HG03159 (cell line): ENCODE measurements around the gene SULT6B1.

Experiments used
- ATAC-seq: cut with Tn5 transposase; IDR thresholded peaks from one replicate; pipeline ENCODE4 v1.9.1; 2021; ENCODE audit warnings: mild to moderate bottlenecking, moderate library complexity; ENCODE audit not compliant: unreplicated experiment

Gene SULT6B1

GRCh38 chr2:37154785-37155184 is 33.7 kb downstream of the SULT6B1 start:
- no peak for ATAC-seq

- ATAC-seq: no peak
Observed at GRCh38 chr2:37153224-37153623, 35.2 kb downstream of the SULT6B1 start.

- no peak for ATAC-seq
Observed at GRCh38 chr2:37149626-37150322, 38.7 kb downstream of the SULT6B1 start.

GRCh38 chr2:37148325-37148724 is 40.1 kb downstream of the SULT6B1 start:
- no peak for ATAC-seq

- ATAC-seq: no peak
Observed at GRCh38 chr2:37146062-37146461, 42.4 kb downstream of the SULT6B1 start.

- ATAC-seq: no peak
Observed at GRCh38 chr2:37143974-37144373, 44.5 kb downstream of the SULT6B1 start.

- ATAC-seq: no peak
Observed at GRCh38 chr2:37142546-37142945, 45.9 kb downstream of the SULT6B1 start.

- ATAC-seq: no peak
Observed at GRCh38 chr2:37132914-37133313, 55.6 kb downstream of the SULT6B1 start.

- no peak for ATAC-seq
Observed at GRCh38 chr2:37125416-37125815, 63.1 kb downstream of the SULT6B1 start.

GRCh38 chr2:37119157-37119556 is 69.3 kb downstream of the SULT6B1 start:
- no peak for ATAC-seq
